ENCODE results near the gene GSPT1.
"Not testable (repeated sequence)": the region's sequence is repeated elsewhere in the genome, so short reads cannot be mapped to it uniquely, and the experiment has no call there.

GSPT1 gene

DNA sequence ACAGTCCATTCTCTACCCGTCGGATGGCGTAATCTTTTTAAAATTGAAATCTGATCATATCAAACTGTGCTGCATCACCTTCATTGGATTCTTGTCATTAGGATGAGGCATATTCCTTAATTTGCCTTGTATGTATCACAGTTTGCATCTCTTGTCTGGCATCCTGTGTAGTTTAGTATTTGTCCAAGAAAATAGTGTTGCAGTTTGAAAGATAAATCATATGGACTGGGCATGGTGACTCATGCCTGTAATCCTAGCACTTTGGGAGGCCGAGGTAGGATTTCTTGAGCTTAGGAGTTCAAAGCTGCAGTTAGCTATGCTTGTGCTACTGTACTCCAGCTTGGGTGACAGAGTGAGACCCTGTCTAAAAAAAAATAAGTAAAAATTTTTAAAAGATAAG is 58.6 kb downstream of the GSPT1 start:
- DNase-seq (ENCODE audit: low read depth): no peak

DNA sequence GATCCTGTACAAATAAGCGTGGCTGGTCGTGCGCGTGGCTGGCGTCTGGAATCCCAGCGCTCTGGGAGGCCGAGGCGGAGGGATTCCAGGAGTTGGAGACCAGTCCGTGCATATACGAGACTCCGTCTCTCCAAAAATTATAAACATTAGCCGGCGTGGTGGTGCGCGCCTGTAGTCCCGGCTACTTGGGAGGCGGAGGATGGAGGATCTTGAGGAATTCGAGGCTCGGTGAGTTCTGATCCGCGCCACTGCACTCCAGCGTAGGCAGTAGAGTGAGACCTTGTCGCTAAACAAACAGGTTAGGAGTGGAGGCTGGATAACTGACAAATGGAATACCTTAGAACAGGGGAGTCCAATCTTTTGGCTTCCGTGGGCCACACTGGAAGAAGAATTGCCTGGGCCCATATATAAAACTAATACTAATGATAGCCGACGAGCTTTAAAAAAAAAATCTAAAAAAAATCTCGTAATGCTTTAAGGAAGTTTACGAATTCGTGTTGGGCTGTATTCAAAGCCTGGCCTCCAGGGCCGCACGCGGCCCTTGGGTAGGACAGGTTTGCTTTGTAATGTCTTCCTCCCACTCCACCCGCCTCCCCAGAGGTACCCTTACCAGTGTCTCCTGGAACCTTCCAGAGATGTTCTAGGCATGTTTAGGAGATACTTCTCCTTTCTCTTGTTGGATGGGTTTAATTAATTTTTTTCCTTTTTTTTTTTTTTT is 63.5 kb downstream of the GSPT1 start:
- DNase-seq (ENCODE audit: low read depth): no peak

DNA sequence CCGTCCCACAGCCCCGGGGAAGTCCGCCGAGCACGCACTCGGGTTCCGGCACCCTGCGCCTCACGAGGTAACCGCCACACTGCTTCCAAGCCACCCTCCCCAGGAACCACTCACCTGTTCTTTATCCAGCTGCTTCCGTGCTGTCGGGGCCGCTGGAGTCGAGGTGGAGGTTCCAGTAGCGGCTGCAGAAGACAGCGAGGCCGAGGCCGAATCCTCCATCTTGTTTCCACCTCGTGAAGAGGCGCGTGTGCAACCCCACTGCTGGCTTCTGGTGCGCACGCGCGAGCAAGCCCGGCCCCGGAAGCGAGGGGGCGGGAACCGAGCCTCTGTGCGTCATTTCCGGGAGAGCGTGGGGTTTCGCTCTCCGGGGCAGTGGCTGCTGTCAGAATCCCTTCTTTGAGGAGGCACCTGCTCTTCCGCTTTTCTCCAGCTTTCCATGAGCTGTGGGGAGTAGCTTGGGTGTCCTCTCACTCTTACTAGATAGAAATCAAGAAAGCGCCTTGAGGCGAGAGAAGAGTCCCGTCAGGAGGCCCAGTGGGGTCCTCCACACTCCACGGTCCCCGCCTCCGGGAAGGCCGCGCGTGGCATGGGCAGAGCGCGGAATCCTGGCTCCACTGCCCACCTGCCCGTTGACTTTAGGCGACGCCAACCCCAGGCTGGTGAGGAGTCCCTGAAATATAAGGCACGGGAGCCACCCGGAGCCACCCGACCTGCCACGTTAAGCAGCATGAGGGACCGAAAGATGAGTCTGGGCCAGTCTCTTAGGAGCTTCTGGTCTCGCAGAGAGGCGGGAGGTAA is 64.3 kb downstream of the GSPT1 start, which contains the start of gene RSL1D1:
TSS of gene RSL1D1 (minus strand) at position 249 of the 798 bp plus-strand sequence. CDS start at position 219, 30 bp downstream.
- peak; percentile 91 for DNase-seq (ENCODE audit: low read depth)

DNA sequence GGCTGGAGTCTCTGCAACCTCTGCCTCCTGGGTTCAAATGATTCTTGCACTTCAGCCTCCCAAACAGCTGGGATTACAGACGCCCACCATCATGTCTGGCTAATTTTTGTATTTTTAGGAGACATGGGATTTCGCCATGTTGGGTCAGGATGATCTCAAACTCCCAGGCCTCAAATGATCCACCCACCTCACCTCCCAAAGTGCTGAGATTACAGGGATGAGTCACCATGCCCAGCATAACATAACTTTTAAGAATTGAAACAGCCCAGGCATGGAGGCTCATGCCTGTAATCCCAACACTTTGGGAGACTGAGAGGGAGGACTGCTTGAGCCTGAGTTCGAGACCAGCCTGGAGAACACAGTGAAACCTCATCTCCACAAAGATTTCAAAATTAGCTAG is 66.9 kb downstream of the GSPT1 start:
- no peak for DNase-seq (ENCODE audit: low read depth)

DNA sequence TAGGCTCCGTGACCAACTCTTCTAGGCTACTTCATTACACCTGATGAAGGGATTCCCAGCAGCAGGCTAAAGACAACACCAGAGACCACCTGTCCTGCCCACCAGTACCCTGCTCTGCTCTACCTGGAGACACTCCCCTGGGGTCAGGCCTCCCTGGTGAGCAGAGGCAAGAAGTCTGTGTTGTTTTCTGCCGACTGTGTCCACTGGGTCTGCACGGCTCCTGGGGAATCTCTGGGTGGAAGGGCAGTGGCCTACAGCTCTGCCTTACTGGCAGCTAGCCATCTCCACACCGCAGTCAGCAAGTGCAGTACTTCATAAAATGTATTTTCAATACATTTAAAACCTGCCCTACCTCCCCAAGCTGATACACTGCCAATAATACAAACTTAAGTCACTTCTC is 71.3 kb downstream of the GSPT1 start:
- DNase-seq (ENCODE audit: low read depth): no peak

DNA sequence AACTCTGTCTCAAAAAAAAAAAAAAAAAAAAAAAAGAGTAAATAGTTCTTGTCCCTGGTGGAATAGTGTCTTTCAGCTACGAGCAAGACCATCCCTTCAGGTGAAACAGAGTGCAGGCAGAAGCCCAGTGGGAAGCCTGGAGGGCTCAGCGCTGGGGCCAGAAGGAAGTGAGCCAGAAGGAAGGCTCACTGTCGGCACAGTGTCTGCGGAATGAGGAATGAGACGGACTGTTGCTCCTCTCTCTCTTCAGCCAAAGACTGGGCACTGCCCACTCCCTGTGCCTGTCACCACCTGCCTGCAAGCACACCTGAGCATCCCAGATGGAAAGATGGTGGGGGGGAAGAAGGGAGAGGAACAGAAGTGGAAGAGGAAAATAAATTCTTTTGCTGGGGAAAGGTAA is 71.9 kb downstream of the GSPT1 start:
- DNase-seq (ENCODE audit: low read depth): no peak

DNA sequence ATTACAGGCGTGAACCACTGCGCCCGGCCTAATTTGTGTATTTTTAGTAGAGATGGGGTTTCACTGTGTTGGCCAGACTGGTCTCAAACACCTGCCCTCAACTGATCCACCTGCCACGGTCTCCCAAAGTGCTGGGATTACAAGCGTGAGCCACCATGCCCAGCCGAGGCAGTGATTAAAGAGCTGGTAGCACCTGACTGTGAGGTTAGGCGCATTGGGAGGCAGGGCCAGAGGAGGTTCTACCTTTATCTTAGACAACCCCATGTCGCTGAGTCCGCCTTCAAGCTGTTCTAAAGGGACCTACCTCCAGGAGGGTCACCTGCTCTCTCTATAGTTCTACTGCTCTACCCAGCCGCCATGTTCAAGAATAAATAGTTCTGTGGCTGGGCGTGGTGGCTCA is 72.5 kb downstream of the GSPT1 start:
- DNase-seq (ENCODE audit: low read depth): no peak

DNA sequence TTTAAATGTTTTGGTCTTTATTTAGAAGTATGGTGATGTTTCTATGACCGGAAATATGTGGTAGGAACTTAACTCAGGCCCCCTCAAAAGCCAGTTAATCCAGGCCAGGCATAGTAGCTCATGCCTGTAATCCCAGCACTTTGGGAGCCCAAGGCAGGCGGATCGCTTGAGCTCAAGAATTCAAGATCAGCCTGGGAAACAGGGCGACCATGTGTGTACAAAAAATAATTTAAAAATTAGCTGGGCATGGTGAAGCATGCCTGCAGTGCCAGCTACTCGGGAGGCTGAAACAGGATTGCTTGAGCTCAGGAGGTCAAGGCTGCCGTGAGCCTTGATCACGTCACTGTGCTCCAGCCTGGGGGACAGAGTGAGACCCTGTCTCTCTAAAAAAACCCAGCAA is 74.7 kb downstream of the GSPT1 start:
- no peak for DNase-seq (ENCODE audit: low read depth)

DNA sequence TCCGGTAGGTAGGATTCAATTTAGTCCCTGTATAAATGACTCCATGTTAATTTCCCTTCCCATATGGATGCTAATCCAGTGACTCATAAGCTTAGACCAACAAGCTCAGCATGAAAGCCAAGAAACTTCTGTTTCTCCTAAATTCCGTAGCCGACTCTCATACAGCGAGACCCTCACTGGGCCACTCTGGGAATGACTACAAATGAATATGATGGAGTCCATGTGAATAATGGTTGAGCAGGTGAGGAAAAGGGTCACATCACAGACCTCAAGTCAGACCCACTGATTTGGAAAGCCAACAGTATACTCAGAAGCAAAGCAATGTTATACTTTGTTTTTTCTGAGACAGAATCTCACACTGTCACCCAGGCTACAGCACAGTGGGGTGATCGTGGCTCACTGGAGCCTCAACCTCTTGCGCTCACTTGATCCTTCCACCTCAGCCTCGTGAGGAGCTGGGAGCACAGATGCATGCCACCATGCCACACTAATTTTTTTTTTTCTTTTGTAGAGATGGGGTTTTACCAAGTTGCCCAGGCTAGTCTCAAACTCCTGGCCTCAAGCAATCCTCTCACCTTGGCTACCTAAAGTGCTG is 79.0 kb downstream of the GSPT1 start:
- DNase-seq (ENCODE audit: low read depth): no peak

DNA sequence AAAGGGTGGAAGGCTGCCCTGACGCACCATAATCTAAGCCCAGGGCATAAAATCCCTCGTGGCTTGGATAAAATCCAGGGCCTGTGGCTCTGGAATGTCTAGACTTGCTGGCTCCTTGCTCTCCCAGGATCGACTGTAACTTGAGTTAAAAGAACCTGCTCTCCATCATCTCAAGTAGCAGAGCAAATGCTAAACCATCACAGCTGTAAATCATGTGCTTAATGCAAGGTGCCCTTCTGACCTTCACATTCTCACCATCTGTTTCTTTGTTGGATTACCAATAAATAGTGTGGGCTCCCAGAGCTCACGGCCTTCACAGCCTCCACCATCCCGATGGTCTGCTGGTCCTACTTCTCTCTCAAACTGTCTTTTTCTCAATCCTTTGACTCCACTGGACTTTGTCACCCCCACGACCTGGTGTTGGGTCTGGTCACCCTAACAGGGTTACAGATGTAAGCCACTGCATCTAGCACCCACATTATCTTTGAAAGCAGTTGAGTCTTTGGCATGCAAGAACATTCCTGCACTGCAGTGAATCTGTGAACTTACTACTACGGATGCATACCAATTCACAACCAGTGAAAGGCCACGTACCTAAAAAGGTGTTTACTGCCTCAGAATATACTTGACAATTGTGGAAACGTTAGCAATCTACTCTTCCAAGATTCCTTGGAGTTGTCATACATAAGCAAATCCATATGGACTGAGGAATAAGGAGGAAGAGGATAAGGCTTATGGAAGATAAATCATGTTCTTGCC is 79.7 kb downstream of the GSPT1 start:
- no peak for DNase-seq (ENCODE audit: low read depth)

DNA sequence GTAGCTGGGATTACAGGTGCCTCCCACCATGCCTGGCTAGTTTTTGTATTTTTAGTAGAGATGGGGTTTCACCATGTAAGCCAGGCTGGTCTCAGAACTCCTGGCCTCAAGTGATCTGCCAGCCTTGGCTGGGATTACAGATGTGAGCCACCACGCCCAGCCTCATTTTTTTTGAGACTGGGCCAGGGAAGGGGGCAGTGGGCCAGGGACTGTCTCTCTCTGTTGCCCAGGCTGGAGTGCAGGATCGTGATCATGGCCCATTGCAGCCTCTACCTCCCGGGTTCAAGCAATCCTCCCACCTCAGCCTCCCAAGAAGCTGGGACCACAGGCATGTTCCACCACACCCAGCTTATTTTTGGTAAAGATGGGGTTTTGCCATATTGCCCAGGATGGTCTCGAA is 80.4 kb downstream of the GSPT1 start:
- DNase-seq (ENCODE audit: low read depth): no peak

DNA sequence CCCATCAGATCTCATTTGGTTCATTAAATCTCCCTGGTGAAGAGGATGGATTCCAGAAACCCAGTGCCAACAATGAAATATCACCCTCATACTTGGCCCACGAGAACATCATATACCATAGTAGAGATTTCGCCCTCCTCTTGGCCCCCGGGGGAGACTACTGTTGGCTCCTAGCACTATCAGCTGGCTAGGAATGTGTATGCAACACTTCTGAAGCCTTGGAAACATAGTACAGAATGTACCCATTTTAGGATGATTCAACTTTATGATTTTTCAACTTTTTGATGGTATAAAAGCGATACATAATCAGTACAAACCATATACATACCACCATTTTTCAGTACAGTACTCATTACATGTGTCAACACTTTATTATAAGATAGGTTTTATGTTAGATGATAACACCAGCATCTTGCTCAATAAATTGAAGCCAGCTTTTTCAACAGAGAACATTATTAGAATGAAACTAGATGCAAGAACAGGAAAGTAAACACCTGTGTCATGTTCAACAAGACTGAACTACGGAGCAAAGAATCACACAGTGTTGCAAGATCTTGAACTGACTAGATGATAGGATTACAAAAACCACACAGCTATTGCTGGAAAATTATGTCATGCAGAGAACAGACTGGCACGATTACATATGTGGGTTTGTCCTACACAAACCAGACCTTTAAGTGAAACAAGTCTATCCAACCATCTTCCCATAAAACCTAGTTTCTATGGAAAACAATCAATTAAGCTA is 81.6 kb downstream of the GSPT1 start:
- DNase-seq (ENCODE audit: low read depth): no peak

DNA sequence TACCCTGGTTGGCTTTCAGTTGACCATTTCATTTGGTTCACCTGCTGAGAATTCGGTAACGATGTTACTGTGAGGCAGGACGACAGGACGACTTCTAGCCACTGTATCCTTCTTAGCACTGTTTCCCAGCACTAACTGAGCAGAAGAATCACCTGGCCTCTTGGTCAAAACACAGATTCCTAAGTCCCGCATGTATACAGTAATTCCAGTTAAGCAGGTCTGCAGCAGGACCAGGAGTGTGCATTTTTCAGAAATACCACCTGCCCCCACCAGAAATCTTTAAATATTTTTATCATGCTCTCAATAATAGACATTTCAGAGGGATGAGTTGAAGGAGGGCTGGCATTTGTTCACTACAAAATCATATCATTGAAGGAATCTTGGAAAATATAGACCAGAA is 87.1 kb downstream of the GSPT1 start:
- DNase-seq (ENCODE audit: low read depth): no peak

DNA sequence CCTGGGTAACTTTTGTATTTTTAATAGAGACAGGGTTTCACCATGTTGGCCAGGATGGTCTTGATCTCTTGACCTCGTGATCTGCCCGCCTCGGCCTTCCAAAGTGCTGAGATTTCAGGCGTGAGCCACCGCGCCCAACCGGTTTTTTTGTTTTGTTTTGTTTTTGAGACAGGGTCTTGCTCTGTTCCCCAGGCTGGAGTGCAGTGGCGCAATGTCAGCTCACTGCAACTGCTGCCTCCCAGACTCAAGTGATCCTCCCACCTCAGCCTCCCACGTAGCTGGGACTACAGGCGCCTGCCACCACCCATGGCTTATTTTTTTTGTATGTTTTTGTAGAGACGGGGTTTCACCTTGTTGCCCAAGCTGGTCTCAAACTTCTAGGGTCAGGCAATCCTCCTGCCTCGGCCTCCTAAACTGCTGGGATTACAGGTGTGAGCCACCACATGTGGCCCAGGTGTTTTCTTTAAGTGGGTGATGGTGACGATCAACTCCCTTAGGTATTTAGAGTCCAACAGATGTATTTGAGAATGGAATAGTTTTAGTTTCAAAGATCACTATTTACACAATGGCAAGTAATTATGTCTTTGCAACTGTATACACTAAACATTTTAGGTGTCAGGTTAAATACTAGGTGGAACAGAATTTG is 90.1 kb downstream of the GSPT1 start:
- not testable (repeated sequence) for DNase-seq (ENCODE audit: low read depth)

DNA sequence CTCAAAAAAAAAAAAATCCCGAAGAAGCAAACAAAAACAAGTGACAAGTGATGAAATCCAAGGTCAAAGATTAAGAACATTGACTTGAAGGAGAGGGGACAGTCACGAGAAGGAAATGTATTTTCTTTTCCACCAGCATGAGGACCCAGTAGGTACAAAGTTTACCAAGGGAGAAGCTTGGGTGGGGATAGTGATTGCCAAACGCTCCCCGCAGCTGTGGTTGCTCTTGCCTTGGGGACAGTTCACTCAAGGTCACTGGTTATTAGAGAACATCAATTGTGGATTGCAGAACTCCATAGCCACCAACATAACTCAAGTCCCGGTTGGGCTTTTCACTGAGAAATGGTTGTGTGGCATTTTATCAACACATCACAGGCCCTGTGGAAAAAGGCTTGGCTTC is 91.4 kb downstream of the GSPT1 start:
- DNase-seq (ENCODE audit: low read depth): no peak

DNA sequence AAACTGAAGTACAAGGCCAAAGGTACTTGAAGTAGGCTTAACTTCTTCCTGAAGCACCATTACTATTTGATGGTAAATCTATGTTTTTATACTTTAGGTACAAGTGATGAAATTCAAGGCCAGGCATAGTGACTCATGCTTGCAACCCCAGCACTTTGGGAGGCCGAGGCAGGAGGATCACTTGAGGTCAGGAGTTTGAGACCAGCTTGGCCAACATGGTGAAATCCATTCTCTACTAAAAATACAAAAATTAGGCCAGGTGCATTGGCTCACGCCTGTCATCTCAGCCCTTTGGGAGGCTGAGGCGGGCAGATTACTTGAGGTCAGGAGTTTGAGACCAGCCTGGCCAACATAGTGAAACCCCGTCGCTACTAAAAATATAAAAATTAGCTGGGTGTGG is 92.1 kb downstream of the GSPT1 start:
- DNase-seq (ENCODE audit: low read depth): not testable (repeated sequence)

DNA sequence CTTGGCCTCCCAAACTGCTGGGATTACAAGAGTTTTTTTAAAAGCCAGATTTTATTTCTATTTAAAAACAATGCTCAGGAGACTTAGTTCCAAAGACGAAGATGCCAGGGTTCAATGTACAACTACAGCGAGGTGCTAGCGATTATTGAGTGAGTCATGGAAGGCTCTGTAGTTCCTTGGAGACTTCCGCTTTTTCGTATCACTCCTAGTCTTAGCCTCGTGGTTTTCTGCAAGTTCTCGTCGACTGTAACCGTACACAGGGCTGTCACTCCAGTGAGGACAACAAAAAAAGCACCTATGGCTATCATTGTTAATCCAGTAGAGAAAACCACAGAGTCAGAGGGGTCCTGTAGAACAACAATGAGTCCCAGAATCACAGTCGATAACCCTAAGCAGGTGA is 96.0 kb downstream of the GSPT1 start:
- no peak for DNase-seq (ENCODE audit: low read depth)

DNA sequence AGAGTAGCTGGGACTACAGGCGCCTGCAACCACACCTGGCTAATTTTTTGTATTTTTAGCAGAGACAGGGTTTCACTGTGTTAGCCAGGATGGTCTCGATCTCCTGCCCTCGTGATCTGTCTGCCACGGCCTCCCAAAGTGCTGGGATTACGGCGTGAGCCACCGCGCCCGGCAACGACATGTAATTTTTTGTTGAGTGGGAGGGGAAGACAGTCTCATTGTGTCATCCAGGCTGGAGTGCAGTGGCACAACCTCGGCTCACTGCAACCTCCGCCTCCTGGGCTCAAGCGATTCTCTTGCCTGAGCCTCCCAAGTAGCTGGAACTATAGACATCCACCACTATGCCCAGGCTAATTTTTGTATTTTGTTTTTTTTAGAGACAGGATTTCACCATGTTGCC is 96.8 kb downstream of the GSPT1 start:
- DNase-seq (ENCODE audit: low read depth): not testable (repeated sequence)
